Dermis blood vessel endothelial cell (primary cell): ENCODE measurements around the gene OR51B4. TPM values are rescaled to one million over a fixed set of nuclear protein-coding genes. Genes with fewer than 3 reads are reported as not detected.
"Not testable (repeated sequence)": the region's sequence is repeated elsewhere in the genome, so short reads cannot be mapped to it uniquely, and the experiment has no call there.

ENCODE experiments used
- DNase-seq: peaks from one replicate; pipeline ENCODE4 v3.0.0; 2010
- total RNA-seq: library from RNA; depleted of rRNA; stranded (reverse); fragments of >200 nt; gene quantifications from 2 replicates; pipeline ENCODE4 v1.2.3, GENCODE V29; 2014

Gene OR51B4
- total RNA-seq, 1 donor from 2014 or later: not detected

GRCh38 chr11:5272395-5273017, 29.2 kb downstream of the OR51B4 start:
- no peak for DNase-seq

GRCh38 chr11:5269715-5270147, 32.0 kb downstream of the OR51B4 start, which contains the start of gene HBE1:
Gene HBE1 (minus strand): TSS chr11:5269945. CDS start chr11:5269890, 55 bp downstream.
- no peak for DNase-seq

- no peak for DNase-seq
These were observed 34.6 kb downstream of the OR51B4 start for GRCh38 chr11:5267033-5267563.

GRCh38 chr11:5266609-5267008, 35.1 kb downstream of the OR51B4 start:
- no peak for DNase-seq

GRCh38 chr11:5265832-5266231, 35.9 kb downstream of the OR51B4 start:
- DNase-seq: no peak

GRCh38 chr11:5258543-5259262, 43.0 kb downstream of the OR51B4 start:
- DNase-seq: no peak

- no peak for DNase-seq
These were observed 44.5 kb downstream of the OR51B4 start for GRCh38 chr11:5257296-5257695.

- DNase-seq: not testable (repeated sequence)
These were observed 46.9 kb downstream of the OR51B4 start, which contains the start of gene HBG2 for GRCh38 chr11:5254646-5255413. Gene HBG2 (minus strand): TSS chr11:5254781. CDS start chr11:5254728, 53 bp downstream.

- DNase-seq: not testable (repeated sequence)
These were observed 47.7 kb downstream of the OR51B4 start for GRCh38 chr11:5254023-5254422.

- not testable (repeated sequence) for DNase-seq
These were observed 48.3 kb downstream of the OR51B4 start for GRCh38 chr11:5253440-5253839.

- DNase-seq: no peak
These were observed 48.9 kb downstream of the OR51B4 start for GRCh38 chr11:5252919-5253265.

GRCh38 chr11:5252192-5252918, 49.4 kb downstream of the OR51B4 start:
- no peak for DNase-seq

GRCh38 chr11:5251746-5252145, 50.0 kb downstream of the OR51B4 start:
- DNase-seq: no peak

Other genes starting within 250 kb of the OR51B4 start
- not detected in 2 replicates for gene OR52E2, start 242.3 kb downstream of the OR51B4 start, total RNA-seq
- gene OR52E1, start 232.4 kb downstream of the OR51B4 start, total RNA-seq: not detected in 2 replicates
- not detected in 2 replicates for gene OR52A5, start 163.6 kb downstream of the OR51B4 start, total RNA-seq
- gene OR52A1, start 147.2 kb downstream of the OR51B4 start, total RNA-seq: not detected in 2 replicates
- gene OR51V1, start 101.3 kb downstream of the OR51B4 start, total RNA-seq: not detected in 2 replicates
- not detected in 2 replicates for gene HBB, start 74.9 kb downstream of the OR51B4 start, total RNA-seq
- gene HBD, start 67.5 kb downstream of the OR51B4 start, total RNA-seq: not detected in 2 replicates
- gene HBG1, start 52.1 kb downstream of the OR51B4 start, total RNA-seq: not detected in 2 replicates
- gene HBG2, start 47.2 kb downstream of the OR51B4 start, total RNA-seq: not detected in 2 replicates
- gene HBE1, start 32.0 kb downstream of the OR51B4 start, total RNA-seq: not detected in 2 replicates
- not detected in 2 replicates for gene OR51B2, start 22.4 kb upstream of the OR51B4 start, total RNA-seq
- not detected in 2 replicates for gene OR51B5, start 41.6 kb upstream of the OR51B4 start, total RNA-seq
- gene OR51B6, start 49.6 kb upstream of the OR51B4 start, total RNA-seq: not detected in 2 replicates
- gene OR51M1, start 81.9 kb upstream of the OR51B4 start, total RNA-seq: not detected in 2 replicates
- not detected in 2 replicates for gene OR51Q1, start 120.2 kb upstream of the OR51B4 start, total RNA-seq
- not detected in 2 replicates for gene OR51I1, start 139.6 kb upstream of the OR51B4 start, total RNA-seq
- gene OR51I2, start 147.4 kb upstream of the OR51B4 start, total RNA-seq: not detected in 2 replicates
- gene OR52D1, start 186.7 kb upstream of the OR51B4 start, total RNA-seq: not detected in 2 replicates
- gene UBQLN3, start 208.0 kb upstream of the OR51B4 start, total RNA-seq: not detected in 2 replicates
- 0.05 TPM in 1 of 2 replicates, not detected in the other for gene UBQLNL, start 214.8 kb upstream of the OR51B4 start, total RNA-seq
- gene OR52H1, start 246.6 kb upstream of the OR51B4 start, total RNA-seq: not detected in 2 replicates